Endothelial cell of umbilical vein (primary cell): ENCODE data around the gene ALKBH5.

Experiments
- EZH2 ChIP-seq: IDR thresholded peaks from 2 replicates; pipeline ENCODE4 v1.6.1; 2012; ENCODE audit warnings: borderline replicate concordance, low read depth, mild to moderate bottlenecking, moderate library complexity, low read length, inconsistent platforms; ENCODE audit not compliant: severe bottlenecking
- FOS ChIP-seq: IDR thresholded peaks from 2 replicates; pipeline ENCODE4 v1.6.1; 2011; ENCODE audit warnings: mild to moderate bottlenecking, low read length, moderate library complexity, borderline replicate concordance; ENCODE audit not compliant: insufficient read depth
- MAX ChIP-seq: IDR thresholded peaks from 2 replicates; pipeline ENCODE4 v1.6.1; 2011; ENCODE audit not compliant: insufficient read depth, insufficient read length
- MYC ChIP-seq: IDR thresholded peaks from one replicate; pipeline ENCODE4 v1.6.1; 2011; ENCODE audit warnings: mild to moderate bottlenecking, low read depth, low read length
- POLR2A ChIP-seq: IDR thresholded peaks from 2 replicates; pipeline ENCODE4 v1.6.1; 2012; ENCODE audit warnings: low read depth, mild to moderate bottlenecking, control low read depth, low read length
- POLR2AphosphoS5 ChIP-seq: IDR thresholded peaks from 2 replicates; pipeline ENCODE4 v1.6.1; 2012; ENCODE audit warnings: low read depth, mild to moderate bottlenecking, control low read depth, low read length, moderate library complexity; ENCODE audit not compliant: insufficient read depth
- TF ChIP-seq, protein P1 (sequence below), 2 donors: IDR thresholded peaks; 1 replicate in 1 of 2; 2 replicates in 1 of 2; pipeline ENCODE4 v1.5.1; 2011; ENCODE audit warnings: low read length in 2 of 2, mild to moderate bottlenecking in 2 of 2, moderate library complexity in 2 of 2, control low read depth in 1 of 2, inconsistent platforms in 1 of 2, low read depth in 1 of 2; ENCODE audit not compliant: insufficient read depth in 1 of 2; ENCODE audit errors: extremely low read depth in 1 of 2

DNA sequence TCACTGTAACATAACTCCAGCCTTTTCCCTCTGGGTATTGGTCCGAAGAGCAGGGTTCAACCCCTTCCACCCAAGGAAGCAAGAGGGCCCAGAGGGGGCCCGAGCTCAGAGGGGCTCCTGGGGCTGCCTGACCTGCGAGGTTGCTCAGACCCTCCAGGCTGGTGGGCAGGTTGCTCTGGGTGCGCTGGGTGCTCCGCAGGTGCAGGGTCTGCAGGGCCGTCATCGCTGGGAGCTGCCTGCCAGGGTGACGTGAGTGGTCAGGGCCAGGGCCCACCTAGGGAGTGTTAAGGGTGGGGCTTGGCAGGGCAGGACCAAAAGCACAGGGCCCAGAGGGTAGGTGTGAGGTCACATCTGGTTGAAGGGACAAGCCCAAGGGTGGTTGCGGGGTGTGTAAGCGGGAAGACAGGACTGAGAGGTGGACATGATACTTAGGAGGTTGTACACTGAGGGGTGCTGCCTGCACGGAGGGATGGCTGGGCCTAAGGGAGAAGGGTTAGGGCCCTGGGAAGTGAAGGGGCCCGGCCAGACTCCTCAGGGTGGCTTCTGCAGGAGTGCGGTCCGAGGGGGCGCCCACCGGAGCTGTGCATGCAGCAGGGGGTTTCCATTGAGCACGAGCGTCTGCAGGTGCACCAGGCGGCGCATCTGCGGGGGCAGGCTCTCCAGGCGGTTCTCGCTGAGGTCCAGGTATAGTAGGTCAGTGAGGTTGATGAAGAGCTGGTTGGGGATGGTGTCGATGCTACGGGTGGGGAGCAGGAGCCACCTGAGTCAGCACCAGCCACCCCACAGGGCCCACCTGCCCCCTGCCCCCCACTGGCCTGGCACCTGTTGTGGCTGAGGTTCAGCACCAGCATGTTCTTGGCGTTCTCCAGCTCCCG, 70.6 kb downstream of the ALKBH5 start:
- TF ChIP-seq FOS (no peak), EZH2 (no peak), POLR2A (no peak), POLR2AphosphoS5 (no peak), MYC (no peak), MAX (no peak)
- TF ChIP-seq, protein P1, sequence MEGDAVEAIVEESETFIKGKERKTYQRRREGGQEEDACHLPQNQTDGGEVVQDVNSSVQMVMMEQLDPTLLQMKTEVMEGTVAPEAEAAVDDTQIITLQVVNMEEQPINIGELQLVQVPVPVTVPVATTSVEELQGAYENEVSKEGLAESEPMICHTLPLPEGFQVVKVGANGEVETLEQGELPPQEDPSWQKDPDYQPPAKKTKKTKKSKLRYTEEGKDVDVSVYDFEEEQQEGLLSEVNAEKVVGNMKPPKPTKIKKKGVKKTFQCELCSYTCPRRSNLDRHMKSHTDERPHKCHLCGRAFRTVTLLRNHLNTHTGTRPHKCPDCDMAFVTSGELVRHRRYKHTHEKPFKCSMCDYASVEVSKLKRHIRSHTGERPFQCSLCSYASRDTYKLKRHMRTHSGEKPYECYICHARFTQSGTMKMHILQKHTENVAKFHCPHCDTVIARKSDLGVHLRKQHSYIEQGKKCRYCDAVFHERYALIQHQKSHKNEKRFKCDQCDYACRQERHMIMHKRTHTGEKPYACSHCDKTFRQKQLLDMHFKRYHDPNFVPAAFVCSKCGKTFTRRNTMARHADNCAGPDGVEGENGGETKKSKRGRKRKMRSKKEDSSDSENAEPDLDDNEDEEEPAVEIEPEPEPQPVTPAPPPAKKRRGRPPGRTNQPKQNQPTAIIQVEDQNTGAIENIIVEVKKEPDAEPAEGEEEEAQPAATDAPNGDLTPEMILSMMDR (IDR thresholded peaks at IDR 0.05; ENCODE audit: extremely low read depth in 1 of 2, insufficient read depth in 1 of 2, low read depth in 1 of 2, low read length in 2 of 2), result no peak
